SK-N-MC (cell line): ENCODE measurements around the gene PEX10.

Source experiments
- DNase-seq: peaks from one replicate; pipeline ENCODE4 v3.0.0-alpha.2; 2011; ENCODE audit warnings: low read depth, low spot score
- H3K27ac ChIP-seq: fragments of 200-600 bp; sonication (generic); 2 replicates; pipeline ENCODE4 v1.5.1; 2016; ENCODE audit warnings: mixed run types
- H3K36me3 ChIP-seq: fragments of 200-600 bp; sonication (generic); 2 replicates; pipeline ENCODE4 v1.6.1; 2017; ENCODE audit warnings: antibody characterized with exemption, low read length, mixed read lengths; ENCODE audit not compliant: insufficient read depth
- H3K4me3 ChIP-seq: fragments of 200-600 bp; sonication (generic); 2 replicates; pipeline ENCODE4 v1.5.1; 2016
- H3K9ac ChIP-seq: fragments of 200-600 bp; sonication (generic); 2 replicates; pipeline ENCODE4 v1.8.0; 2017; ENCODE audit warnings: mixed run types, mixed read lengths; ENCODE audit not compliant: insufficient read length
- H3K9me3 ChIP-seq: fragments of 200-600 bp; sonication (generic); 2 replicates; pipeline ENCODE4 v1.6.1; 2017; ENCODE audit warnings: low read depth, mild to moderate bottlenecking, antibody characterized with exemption, low read length, moderate library complexity, mixed read lengths
- EZH2 ChIP-seq: fragments of 200-600 bp; sonication (generic); IDR thresholded peaks from one replicate; pipeline ENCODE4 v1.6.1; 2017; ENCODE audit warnings: antibody characterized with exemption
- FOXP2 ChIP-seq: optimal IDR thresholded peaks from 2 replicates; pipeline ENCODE3; 2011; ENCODE audit warnings: mild to moderate bottlenecking, moderate library complexity; ENCODE audit not compliant: insufficient read depth; ENCODE audit errors: extremely low read length, control extremely low read depth
- POLR2AphosphoS5 ChIP-seq: IDR thresholded peaks from 2 replicates; pipeline ENCODE4 v1.6.1; 2012; ENCODE audit warnings: mild to moderate bottlenecking, low read depth, low read length, borderline replicate concordance

PEX10 gene

DNA sequence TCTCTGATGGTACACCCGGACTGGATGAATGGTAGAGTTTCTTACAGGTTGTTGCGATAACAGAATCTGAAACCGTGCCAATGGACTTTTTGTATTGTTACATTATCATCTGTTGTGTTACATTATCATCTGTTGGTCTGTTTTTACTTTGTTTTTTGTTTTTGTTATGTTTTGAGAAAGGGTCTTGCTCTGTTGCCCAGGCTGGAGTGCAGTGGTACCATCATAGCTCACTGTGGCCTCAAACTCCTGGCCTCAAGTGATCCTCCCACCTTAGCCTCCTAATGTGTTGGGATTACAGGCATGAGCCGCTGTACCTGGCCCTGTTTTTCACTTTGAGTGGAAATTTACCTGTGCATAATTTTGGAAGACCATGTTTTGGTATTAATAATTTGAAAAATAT lies 10.2 kb upstream of the PEX10 start:
- no peak for TF ChIP-seq FOXP2
- TF ChIP-seq EZH2 = no peak
- no peak for TF ChIP-seq POLR2AphosphoS5

DNA sequence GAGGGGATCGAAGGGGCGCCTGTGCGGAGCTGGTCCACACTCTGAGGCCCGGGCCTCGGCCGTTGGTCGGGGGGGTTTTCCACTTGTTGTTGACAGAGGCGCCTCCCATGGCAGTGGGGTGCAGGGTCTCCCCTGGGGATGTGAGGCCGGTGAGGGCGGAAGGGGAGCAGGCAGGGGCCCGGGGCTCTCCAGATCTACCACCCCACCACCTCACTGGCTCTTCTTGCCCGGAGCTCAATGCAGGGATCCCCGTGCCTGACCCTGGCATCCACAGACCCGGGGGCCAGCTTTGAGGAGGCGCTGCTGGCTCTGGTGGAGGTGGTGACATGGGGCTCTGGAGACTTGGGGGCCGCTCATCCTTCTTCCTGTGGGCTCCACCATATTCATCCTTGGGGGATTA lies 7.1 kb upstream of the PEX10 start:
- H3K4me3 ChIP-seq = no peak overlapping the region
- no peak overlapping the region for H3K27ac ChIP-seq
- DNase-seq = no peak
- TF ChIP-seq FOXP2 (no peak), EZH2 (no peak)
- H3K9ac ChIP-seq = no peak overlapping the region
- H3K9me3 ChIP-seq = no peaks in the 10 kb centered on the region
- no peaks in the 10 kb centered on the region for H3K36me3 ChIP-seq

More for the DNA sequence above, 10.2 kb upstream of the PEX10 start:
- Histone ChIP-seq H3K36me3 (no peaks in the 10 kb centered on the region), H3K4me3 (no peak overlapping the region), H3K9ac (no peak overlapping the region), H3K9me3 (no peaks in the 10 kb centered on the region), H3K27ac (no peak overlapping the region)
- DNase-seq = no peak

DNA sequence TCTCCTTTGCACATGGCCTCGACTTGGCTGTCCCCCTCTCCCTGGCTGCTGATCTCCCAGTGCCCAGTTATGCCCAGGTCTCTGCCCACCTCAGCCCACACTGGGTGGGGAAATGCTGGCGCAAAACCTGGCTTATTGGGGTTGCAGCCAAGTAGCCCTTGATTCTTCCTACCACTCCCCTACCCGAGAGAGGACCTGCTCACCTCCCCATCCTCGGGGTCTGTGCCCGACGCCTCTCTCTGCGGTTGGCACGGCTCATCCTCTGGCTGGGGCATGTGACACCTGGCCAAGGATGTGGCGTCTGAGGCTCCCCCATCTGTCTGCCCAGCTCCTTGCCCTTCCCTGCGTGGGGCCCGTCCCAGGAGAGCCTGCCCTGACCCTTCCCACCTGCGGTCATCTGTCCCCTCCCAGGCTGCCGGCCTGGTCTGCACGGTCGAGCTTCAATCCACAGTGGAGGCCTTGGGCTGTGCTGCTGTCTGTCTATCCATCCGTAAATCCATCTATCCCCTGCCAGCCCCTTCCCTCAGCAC lies 6.5 kb upstream of the PEX10 start:
- no peak for TF ChIP-seq FOXP2
- TF ChIP-seq POLR2AphosphoS5 = no peak
- no peak for TF ChIP-seq EZH2
- no peak overlapping the region for H3K27ac ChIP-seq
- no peaks in the 10 kb centered on the region for H3K9me3 ChIP-seq
- H3K36me3 ChIP-seq = no peaks in the 10 kb centered on the region
- no peak overlapping the region for H3K9ac ChIP-seq
- H3K4me3 ChIP-seq = no peak overlapping the region
- DNase-seq = no peak

DNA sequence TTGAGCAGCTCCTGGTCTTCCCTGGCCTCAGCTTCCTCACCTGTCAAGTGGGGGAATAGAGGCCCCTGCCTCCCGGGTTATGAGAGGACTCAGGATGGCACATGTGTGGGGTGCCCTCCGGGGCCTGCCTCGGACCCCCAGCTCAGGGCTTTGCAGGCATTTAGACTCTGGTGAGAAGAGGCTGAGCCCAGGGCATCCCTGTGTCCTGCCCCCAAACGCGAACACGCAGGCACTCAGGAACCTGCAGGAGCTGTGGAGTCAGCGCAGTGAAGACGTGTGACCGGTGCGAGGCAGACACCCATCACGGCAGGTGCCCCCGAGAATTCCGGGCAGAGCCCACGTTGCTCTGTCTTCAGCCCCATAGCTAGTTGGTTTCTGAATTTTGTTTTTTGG lies 5.5 kb upstream of the PEX10 start:
- Histone ChIP-seq H3K4me3 (no peak overlapping the region), H3K36me3 (no peaks in the 10 kb centered on the region), H3K27ac (no peak overlapping the region), H3K9me3 (no peaks in the 10 kb centered on the region), H3K9ac (no peak overlapping the region)
- TF ChIP-seq FOXP2 = no peak
- TF ChIP-seq POLR2AphosphoS5 = no peak
- no peak for TF ChIP-seq EZH2
- no peak for DNase-seq

- H3K9me3 ChIP-seq = no peaks in the 10 kb centered on the region
- TF ChIP-seq FOXP2 (no peak), EZH2 (no peak), POLR2AphosphoS5 (no peak)
- H3K27ac ChIP-seq = no peak overlapping the region
- no peak overlapping the region for H3K4me3 ChIP-seq
- H3K36me3 ChIP-seq = no peaks in the 10 kb centered on the region
- no peak overlapping the region for H3K9ac ChIP-seq
- no peak for DNase-seq
Measured at GRCh38 chr1:2417083-2417832, 4.9 kb upstream of the PEX10 start.

- no peak for TF ChIP-seq POLR2AphosphoS5
- no peak for TF ChIP-seq EZH2
- TF ChIP-seq FOXP2 = no peak
- no peaks in the 10 kb centered on the region for H3K9me3 ChIP-seq
- no peaks in the 10 kb centered on the region for H3K36me3 ChIP-seq
- H3K27ac ChIP-seq = no peak overlapping the region
- H3K9ac ChIP-seq = no peak overlapping the region
- H3K4me3 ChIP-seq = no peak overlapping the region
- DNase-seq = no peak
Measured at GRCh38 chr1:2416403-2416802, 4.0 kb upstream of the PEX10 start.

- TF ChIP-seq POLR2AphosphoS5 (no peak), FOXP2 (no peak), EZH2 (no peak)
- DNase-seq = no peak
- H3K9me3 ChIP-seq = no peaks in the 10 kb centered on the region
- no peak overlapping the region for H3K4me3 ChIP-seq
- no peak overlapping the region for H3K9ac ChIP-seq
- no peaks in the 10 kb centered on the region for H3K36me3 ChIP-seq
- no peak overlapping the region for H3K27ac ChIP-seq
Measured at GRCh38 chr1:2415801-2416208, 3.4 kb upstream of the PEX10 start.

DNA sequence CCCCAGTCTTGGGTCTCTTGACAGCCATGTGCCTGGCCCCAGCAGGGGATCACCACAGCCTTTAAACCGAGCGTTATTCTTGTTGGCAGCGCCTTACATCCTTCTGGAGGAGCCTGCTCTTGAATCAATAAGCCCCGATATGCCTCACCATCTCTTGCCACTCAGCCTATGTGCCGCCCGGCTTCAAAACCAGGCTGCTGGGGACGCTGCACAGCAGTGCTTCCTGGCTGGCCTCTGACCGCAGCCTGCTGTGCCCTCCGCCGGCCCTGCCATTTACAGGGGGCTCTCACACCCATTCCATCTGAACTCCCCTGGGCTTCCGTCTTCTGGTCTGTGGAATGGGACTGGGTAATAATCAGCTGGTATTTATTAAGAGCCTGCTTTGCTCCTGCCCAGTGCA lies 3.0 kb upstream of the PEX10 start:
- Histone ChIP-seq H3K9me3 (no peaks in the 10 kb centered on the region), H3K4me3 (no peak overlapping the region), H3K36me3 (no peaks in the 10 kb centered on the region), H3K9ac (no peak overlapping the region), H3K27ac (no peak overlapping the region)
- TF ChIP-seq POLR2AphosphoS5 (no peak), FOXP2 (no peak), EZH2 (no peak)
- DNase-seq = no peak

DNA sequence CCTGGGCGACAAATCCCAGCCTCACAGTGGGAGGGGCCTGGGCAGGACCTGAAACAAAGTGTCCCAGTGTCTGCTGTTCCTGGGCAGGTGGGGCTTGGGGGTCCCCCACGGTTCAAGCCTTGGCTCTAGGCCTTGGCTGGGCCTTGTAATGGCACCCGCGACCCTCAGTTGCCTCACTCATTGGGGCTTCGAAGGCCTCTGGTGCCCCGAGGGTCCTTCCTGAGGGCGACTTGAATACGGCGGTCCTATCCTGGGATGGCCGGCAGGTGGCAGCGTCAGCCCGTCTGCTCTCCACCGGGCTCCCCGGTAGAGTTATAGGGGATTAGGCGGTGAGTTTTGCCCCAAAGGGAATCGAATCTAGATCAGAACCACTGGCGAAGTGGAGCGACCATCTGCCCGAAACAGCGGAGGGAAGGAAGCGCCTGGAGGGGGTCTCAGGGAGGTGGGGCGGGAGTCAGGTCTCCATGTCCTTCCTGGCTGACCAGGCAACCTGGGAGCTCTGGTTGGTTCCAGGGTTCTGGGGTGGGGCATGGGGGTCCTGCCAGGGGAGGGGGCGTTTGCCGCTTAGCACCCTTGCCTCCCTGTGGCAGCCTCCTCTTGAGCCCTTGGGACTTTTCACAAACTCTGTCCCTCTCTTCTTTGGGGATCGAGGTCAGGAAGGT lies 2.1 kb upstream of the PEX10 start:
- Histone ChIP-seq H3K4me3 (peak overlapping the region; percentile 18), H3K9me3 (no peaks in the 10 kb centered on the region), H3K27ac (no peak overlapping the region), H3K9ac (no peak overlapping the region), H3K36me3 (no peaks in the 10 kb centered on the region)
- no peak for TF ChIP-seq FOXP2
- TF ChIP-seq POLR2AphosphoS5 = no peak
- no peak for TF ChIP-seq EZH2
- DNase-seq = no peak
